ENCODE measurements around the gene BRWD1. TPM values are rescaled to one million over a fixed set of nuclear protein-coding genes. Genes with fewer than 3 reads are reported as not detected.

BRWD1 gene
- total and polyA plus RNA-seq, 10 donors, result 7.2 to 98.0 (median 55.7) TPM

DNA sequence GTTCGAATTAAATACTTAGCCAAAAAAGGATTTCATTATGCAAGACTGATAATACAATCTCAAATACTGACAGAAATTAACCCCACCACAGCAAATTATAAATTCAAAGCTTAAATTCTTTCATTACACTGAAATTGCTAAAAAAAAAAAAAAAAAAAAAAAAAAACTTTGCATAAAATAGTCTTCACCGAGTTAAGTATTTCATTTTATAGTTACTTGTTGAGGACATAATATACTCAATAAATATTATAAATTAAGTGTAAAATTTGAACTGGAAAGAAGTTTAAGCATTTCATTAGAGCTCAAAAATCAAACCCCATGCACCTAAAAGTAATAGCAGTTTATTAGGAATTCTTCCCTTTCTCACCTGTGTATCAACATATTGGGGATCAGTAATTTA, 128.3 kb downstream of the BRWD1 start:
- H3K27ac ChIP-seq, result peak overlapping the region in 1 of 8 donors; percentile 97
- WGBS, 5 donors, result 77 to 96% (median 92%) methylated on average over 2 of the region's 2 CpGs
- H3K4me1 ChIP-seq, result peaks cover 14 to 49% (median 27%) of the 10 kb centered on the region in 6 donors
- H3K4me3 ChIP-seq, result no peak overlapping the region
- no peaks in the 10 kb centered on the region for H3K9me3 ChIP-seq
- no peak for DNase-seq
- intact Hi-C loops (cut with DNase I; ENCODE audit: low total_unique reads), result no loop called here
- H3K27me3 ChIP-seq (replicated peaks in 1 of 7), result no peaks in the 10 kb centered on the region
- TF ChIP-seq POLR2A (IDR thresholded peaks at IDR 0.05) (no peak), POLR2AphosphoS5 (IDR thresholded peaks at IDR 0.05) (no peak), CTCF (IDR thresholded peaks at IDR 0.05 in 8 of 11, conservative IDR thresholded peaks at IDR 0.05 in 3 of 11) (no peak)
- H3K36me3 ChIP-seq, result peaks cover 0 to 4% (median under 1%) of the 10 kb centered on the region in 6 donors

GRCh38 chr21:39184050-39184980, 129.1 kb downstream of the BRWD1 start:
- 3 to 4% (median 3%) methylated on average over 22 of the region's 22 CpGs for WGBS, 5 donors
- DNase-seq, result no peak
- Histone ChIP-seq H3K4me1 (peaks cover 14 to 49% (median 27%) of the 10 kb centered on the region in 6 donors), H3K27ac (peak overlapping the region; percentile 96 to 97 (median 96)), H3K36me3 (peaks cover 0 to 12% (median 4%) of the 10 kb centered on the region in 6 donors), H3K27me3 (replicated peaks in 1 of 7) (no peaks in the 10 kb centered on the region), H3K4me3 (peak overlapping the region; percentile 78 to 97 (median 90)), H3K9me3 (no peaks in the 10 kb centered on the region)
- intact Hi-C loops (cut with DNase I; ENCODE audit: low total_unique reads), result no loop called here
- TF ChIP-seq POLR2AphosphoS5 (IDR thresholded peaks at IDR 0.05), result peak in 1 of 3 donors; percentile 58
- TF ChIP-seq CTCF (IDR thresholded peaks at IDR 0.05 in 8 of 11, conservative IDR thresholded peaks at IDR 0.05 in 3 of 11), result no peak

DNA sequence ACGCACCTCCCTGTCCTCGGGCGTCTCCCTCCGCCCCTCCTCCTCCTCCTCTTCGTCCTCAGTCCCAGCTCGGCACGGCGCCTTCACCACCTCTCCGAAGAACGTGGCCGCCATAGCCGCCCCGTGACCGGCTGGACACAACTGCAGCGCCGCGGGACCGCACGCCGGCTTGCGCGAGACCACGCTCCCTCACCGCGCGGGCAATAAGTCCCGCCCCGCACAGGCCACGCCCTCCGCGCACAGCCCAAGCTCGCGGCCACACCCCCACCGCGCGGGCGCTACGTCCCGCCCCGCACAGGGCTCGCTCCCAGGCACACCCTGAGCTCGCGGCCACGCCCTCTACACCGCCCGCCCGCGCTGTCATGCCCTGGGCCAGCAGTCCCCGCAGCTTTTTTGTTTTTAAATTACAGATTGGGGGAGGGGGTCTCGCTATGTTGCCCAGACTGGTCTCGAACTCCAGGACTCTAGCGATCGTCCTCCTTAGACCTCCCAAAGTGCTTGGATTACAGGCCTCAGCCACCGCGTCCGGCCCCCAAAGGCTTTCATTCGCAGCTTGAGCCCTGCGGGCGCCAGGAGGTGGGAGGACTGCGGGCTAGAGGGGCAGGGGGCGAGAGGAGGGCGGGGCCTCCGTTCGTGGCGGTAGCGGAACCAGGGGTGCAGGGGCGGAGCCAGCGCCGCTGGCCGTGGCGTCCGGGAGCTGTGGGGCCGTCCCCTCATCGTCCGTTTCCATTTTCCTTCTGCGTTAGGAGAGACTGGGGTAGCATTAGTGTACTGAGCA, 130.0 kb downstream of the BRWD1 start, which contains the start of gene PSMG1:
TSS of gene PSMG1 (minus strand) at position 180 of the 778 bp plus-strand sequence. CDS start at position 114, 66 bp downstream.
- TF ChIP-seq POLR2AphosphoS5 (IDR thresholded peaks at IDR 0.05) (peak; percentile 90 to 95 (median 92)), CTCF (IDR thresholded peaks at IDR 0.05 in 8 of 11, conservative IDR thresholded peaks at IDR 0.05 in 3 of 11) (peak in 1 of 11 experiments; percentile 29), POLR2A (IDR thresholded peaks at IDR 0.05) (peak in 1 of 3 donors; percentile 40)
- Histone ChIP-seq H3K9me3 (no peaks in the 10 kb centered on the region), H3K4me3 (peak within 1 kb of the TSS; percentile 78 to 97 (median 90)), H3K36me3 (peaks cover 0 to 21% (median 6%) of the 10 kb centered on the region in 6 donors), H3K4me1 (peaks cover 14 to 52% (median 27%) of the 10 kb centered on the region in 6 donors), H3K27me3 (replicated peaks in 1 of 7) (no peaks in the 10 kb centered on the region), H3K27ac (peak within 1 kb of the TSS; percentile 96 to 97 (median 96))
- DNase-seq, result peak; percentile 99
- intact Hi-C loops (cut with DNase I; ENCODE audit: low total_unique reads), result no loop called here
- WGBS, 5 donors, result 0 to 1% (median 0%) methylated on average over 44 to 76 of the region's 76 CpGs
